NCI-H510A treated with DMSO at 0.1 percent for 48 hours (cell line): ENCODE measurements around the gene GPI.

Experiments
- DNase-seq: peaks from one replicate; lab custom pipeline; 2025; lab: John Stamatoyannopoulos, UW

Gene GPI

DNA sequence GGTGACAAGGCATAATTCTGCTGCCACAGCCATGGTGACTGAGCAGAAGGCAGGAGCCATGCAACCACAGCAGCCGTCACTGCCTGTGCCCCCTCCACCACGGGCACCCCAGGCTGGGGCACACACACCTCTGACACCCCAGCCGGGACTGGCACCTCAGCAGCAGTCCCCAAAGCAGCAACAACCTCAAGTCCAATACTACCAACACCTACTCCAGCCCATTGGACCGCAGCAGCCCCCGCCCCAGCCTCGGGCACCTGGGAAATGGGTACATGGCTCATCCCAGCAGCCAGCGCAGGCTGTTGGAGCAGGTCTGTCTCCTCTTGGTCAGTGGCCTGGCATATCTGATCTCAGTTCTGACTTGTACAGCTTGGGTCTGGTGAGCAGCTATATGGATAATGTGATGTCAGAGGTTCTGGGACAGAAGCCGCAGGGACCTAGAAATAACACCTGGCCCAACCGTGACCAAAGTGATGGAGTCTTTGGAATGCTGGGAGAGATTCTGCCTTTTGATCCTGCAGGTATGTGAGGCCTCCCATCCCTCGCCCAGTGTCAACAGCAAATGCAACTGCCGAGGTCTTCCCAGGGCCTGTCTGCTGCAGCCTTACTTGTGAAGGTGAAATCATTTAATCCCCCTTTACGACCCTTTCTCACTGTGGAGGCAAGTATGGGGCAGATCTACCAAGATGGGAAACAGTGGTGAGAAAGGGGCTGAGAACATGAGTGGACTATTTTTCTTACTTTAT, 22.9 kb upstream of the GPI start:
- no peak for DNase-seq

GRCh38 chr19:34343751-34344150, 21.2 kb upstream of the GPI start:
- no peak for DNase-seq

- DNase-seq = peak; percentile 84
Measured at GRCh38 chr19:34345947-34346351, 19.0 kb upstream of the GPI start.

GRCh38 chr19:34347561-34348165, 17.3 kb upstream of the GPI start:
- no peak for DNase-seq

- DNase-seq = no peak
Measured at GRCh38 chr19:34348899-34349487, 16.0 kb upstream of the GPI start.

DNA sequence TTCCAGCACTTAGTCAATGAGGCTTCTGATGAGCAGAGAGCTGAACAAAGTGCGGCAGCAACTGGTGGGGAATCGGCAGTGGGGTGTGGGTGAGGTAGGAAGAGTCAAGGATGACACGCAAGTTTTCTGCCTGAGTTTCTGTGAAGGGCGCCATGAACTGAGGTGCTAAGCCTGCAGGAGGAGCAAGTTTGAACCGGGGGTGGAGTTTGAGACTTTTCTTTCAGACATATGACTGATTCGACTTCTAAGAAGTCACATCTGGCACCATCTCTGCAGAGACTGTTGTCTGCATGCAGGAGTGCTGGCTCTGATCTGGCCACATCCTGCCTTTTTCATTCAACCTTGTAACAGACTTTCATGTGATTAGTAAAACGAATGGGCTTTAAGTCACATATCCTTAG, 14.8 kb upstream of the GPI start:
- no peak for DNase-seq

GRCh38 chr19:34351382-34351826, 13.6 kb upstream of the GPI start:
- no peak for DNase-seq

DNA sequence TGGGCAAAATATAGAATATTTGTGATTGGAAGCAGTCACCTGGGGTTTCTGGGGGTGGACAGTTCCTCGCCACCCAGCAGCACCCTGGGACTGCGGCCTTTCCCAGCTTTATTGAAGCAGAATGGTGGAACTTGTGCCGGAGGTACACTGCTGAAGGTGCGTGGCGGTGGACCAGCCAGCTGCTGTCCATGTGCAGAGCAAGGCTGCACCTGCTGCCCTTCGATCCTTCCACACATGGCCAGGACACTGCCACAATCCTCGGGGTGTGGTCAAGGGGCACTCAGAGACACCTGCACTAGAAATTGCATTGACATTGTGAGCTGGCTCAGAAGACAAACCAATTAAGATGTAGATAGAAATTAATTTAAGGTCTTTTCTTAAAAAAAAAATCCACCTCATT, 11.4 kb upstream of the GPI start:
- DNase-seq = no peak

DNA sequence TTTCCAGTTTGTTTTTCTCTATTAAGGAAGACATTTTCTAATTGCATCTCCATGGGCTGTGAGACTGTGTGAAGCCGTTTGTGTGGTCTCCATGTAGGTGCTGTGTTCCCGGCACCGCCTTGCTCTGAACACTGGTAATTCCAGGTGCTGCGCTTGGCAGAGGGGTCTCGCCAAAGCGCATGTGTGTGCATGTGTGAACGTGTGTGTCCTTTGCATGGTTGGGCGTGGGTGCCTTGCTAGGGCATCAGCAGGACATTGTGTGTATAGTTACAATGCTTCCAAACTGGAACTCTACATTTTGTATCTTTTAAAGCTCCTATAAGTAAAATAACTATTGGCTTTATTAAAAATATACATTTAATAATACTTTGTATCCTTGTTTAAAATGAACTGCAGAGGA, 9.8 kb upstream of the GPI start:
- no peak for DNase-seq

GRCh38 chr19:34356875-34357274, 8.1 kb upstream of the GPI start:
- no peak for DNase-seq

DNA sequence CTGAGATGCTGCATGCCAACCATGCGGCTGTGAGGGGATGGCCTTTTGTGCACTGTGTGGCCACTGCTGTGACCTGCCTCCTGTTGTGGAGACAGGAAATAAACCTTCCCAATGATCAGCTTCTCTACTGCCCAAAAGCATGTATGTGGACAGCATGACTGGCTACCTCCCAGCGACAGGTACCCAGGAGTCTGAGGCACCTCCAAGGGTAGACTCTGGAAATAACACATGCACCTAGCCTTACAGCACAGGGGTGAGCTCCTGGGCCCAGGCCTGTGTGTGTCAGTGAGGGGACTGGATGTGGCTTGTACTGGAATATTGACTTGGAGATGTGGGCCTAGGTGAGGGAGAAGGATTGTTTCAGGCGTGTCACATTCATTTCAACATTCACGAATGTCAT, 7.6 kb upstream of the GPI start:
- DNase-seq = no peak

GRCh38 chr19:34359140-34359953, 5.6 kb upstream of the GPI start:
- peak; percentile 93 for DNase-seq

- no peak for DNase-seq
Measured at GRCh38 chr19:34359954-34360315, 5.1 kb upstream of the GPI start.

DNA sequence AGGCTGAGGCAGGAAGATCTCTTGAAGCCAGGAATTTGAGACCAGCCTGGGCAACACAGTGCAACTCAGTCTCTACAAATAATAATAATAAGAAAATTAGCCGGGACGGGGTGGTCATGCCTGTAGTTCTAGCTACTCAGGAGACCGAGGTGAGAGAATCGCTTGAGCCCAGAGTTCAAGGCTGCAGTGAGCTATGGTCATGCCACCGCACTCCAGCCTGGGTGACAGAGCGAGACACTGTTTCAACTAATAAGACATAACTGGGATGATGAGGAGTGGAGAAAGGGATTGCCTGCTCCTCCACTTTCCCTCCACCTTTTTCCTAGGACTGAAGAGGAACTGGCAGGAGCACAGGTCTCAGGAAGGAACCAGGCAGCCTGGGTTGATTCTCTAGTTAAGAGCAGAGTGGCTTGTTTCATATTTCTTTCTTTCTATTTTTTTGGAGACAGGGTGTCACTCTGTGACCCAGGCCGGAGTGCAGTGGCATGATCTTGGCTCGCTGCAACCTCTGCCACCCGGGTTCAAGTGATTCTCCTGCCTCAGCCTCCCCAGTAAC, 4.6 kb upstream of the GPI start:
- no peak for DNase-seq

DNA sequence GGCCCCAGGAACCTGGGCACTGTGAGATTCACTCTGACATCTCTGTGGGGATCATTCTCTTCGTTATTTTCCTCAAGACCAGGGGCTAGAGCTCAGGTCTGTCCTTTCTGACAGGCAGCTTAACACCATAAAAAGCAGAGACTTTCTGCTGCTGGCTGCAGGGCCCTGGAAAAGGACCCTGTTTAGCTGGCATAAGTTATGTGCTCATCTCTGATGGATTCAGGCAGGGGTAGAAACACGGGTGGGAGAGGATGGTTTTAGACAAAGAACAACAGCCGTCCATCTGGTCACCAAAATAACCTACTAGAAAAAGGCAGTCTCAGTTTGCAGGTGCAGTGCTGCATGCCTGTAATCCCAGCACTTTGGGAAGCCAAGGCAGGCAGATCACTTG, 2.3 kb upstream of the GPI start:
- DNase-seq = no peak

- no peak for DNase-seq
Measured at GRCh38 chr19:34363094-34363493, 1.9 kb upstream of the GPI start.

GRCh38 chr19:34363930-34364329, 1.1 kb upstream of the GPI start:
- no peak for DNase-seq

- DNase-seq = no peak
Measured at GRCh38 chr19:34364462-34364829, 550 bp upstream of the GPI start.

- DNase-seq = peak; percentile 14
Measured at GRCh38 chr19:34365463-34366401, 736 bp downstream of the GPI start.

DNA sequence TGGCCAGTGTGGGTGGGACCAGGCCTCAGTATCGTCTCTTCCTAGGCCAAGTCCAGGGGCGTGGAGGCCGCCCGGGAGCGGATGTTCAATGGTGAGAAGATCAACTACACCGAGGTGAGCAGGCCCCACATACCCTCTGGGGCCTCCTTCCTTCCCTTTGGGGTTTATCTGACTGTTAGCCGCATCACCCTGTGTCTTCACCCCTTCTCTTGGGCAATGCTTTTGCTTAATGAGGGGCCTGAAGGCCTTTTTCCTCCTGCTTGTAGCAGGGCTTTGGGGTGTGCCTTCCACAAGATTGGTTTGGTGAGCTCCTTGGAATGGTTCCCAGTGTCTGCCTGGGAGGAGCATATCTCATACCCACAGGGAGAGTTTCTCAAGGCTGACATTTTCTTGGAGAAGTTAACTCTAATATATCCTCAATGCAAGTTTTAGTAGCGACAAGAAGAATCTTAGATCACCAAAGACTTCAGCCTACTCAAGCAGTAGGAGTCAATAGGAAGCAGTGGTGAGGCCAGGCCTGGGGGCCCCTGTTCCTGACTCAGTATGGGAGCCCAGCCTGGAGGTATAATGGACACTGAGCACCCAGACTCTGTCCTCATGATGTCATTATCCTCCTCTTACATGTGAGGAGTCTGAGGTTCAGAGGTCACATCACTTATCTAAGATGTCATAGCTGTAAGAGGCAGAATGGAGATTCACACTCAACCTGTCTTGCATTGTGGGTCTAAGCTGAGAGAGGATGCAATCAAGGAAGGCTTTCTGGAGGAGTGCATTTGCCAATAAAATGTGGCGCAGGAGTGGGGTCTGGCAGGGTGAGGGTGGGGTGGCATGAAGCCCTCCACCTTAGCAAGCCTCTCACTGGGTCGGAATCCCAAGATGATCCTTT, 2.0 kb downstream of the GPI start:
- DNase-seq = no peak

- no peak for DNase-seq
Measured at GRCh38 chr19:34367624-34367957, 2.6 kb downstream of the GPI start.
